Effector CD8-positive, alpha-beta T cell (primary cell): Measurements from ENCODE around the gene FNTB.
A peak's percentile ranks its signal among the peaks of the same experiment; 100 is the strongest.

Experiments
- DNase-seq: peaks from one replicate; lab custom pipeline; 2025; lab: John Stamatoyannopoulos, UW

Gene FNTB

GRCh38 chr14:64979336-64980074 lies 7.2 kb upstream of the FNTB start:
- no peak for DNase-seq

- DNase-seq, result peak; percentile 11
These were observed 3.0 kb upstream of the FNTB start for GRCh38 chr14:64983439-64984310.

- DNase-seq, result no peak
These were observed 708 bp downstream of the FNTB start for GRCh38 chr14:64987438-64987767.

- no peak for DNase-seq
These were observed 3.6 kb downstream of the FNTB start for GRCh38 chr14:64990296-64990695.

- no peak for DNase-seq
These were observed 4.2 kb downstream of the FNTB start for GRCh38 chr14:64990939-64991338.

- DNase-seq, result no peak
These were observed 5.7 kb downstream of the FNTB start for GRCh38 chr14:64992328-64992885.

- DNase-seq, result no peak
These were observed 6.7 kb downstream of the FNTB start for GRCh38 chr14:64993266-64993930.

- DNase-seq, result no peak
These were observed 7.8 kb downstream of the FNTB start for GRCh38 chr14:64994540-64994939.

- DNase-seq, result no peak
These were observed 8.6 kb downstream of the FNTB start for GRCh38 chr14:64995291-64995690.

GRCh38 chr14:64997108-64997794 lies 10.6 kb downstream of the FNTB start:
- DNase-seq, result no peak

- no peak for DNase-seq
These were observed 11.8 kb downstream of the FNTB start for GRCh38 chr14:64998455-64998931.

- DNase-seq, result no peak
These were observed 14.3 kb downstream of the FNTB start for GRCh38 chr14:65000898-65001591.

- no peak for DNase-seq
These were observed 15.0 kb downstream of the FNTB start for GRCh38 chr14:65001723-65002122.

- DNase-seq, result no peak
These were observed 16.0 kb downstream of the FNTB start for GRCh38 chr14:65002586-65003210.

GRCh38 chr14:65003394-65003793 lies 16.7 kb downstream of the FNTB start:
- no peak for DNase-seq

GRCh38 chr14:65006261-65006721 lies 19.6 kb downstream of the FNTB start:
- no peak for DNase-seq

GRCh38 chr14:65007202-65007601 lies 20.5 kb downstream of the FNTB start:
- DNase-seq, result no peak

GRCh38 chr14:65010211-65010931 lies 23.7 kb downstream of the FNTB start:
- no peak for DNase-seq

GRCh38 chr14:65011538-65011937 lies 24.8 kb downstream of the FNTB start:
- DNase-seq, result no peak

- DNase-seq, result no peak
These were observed 25.7 kb downstream of the FNTB start for GRCh38 chr14:65012353-65012752.
